Measurements from ENCODE around the gene KCNJ10. TPM values are rescaled to one million over a fixed set of nuclear protein-coding genes. Genes with fewer than 3 reads are reported as not detected.

KCNJ10 gene
- total and polyA plus RNA-seq, 2 experiments from 2014 or later, result not detected

GRCh38 chr1:160009801-160010200 lies 60.2 kb downstream of the KCNJ10 start:
- Histone ChIP-seq H3K4me1 (ENCODE audit: insufficient read depth) (no peaks in the 10 kb centered on the region), H4K20me1 (ENCODE audit: insufficient read depth, poor library complexity, severe bottlenecking) (no peaks in the 10 kb centered on the region), H3K27me3 (peaks cover 5% of the 10 kb centered on the region), H3K79me2 (no peaks in the 10 kb centered on the region), H3K9me3 (ENCODE audit: low read depth) (no peaks in the 10 kb centered on the region), H2AFZ (no peak overlapping the region), H3K27ac (no peak overlapping the region), H3K4me3 (no peak overlapping the region), H3K4me2 (no peak overlapping the region), H3K9me2 (replicated peaks; ENCODE audit: insufficient read depth) (no peaks in the 10 kb centered on the region), H3K36me3 (replicated peaks; ENCODE audit: insufficient read depth, low read depth) (no peaks in the 10 kb centered on the region)
- no peak for DNase-seq (ENCODE audit: low spot score)
- TF ChIP-seq EZH2 (IDR thresholded peaks at IDR 0.05; ENCODE audit: borderline replicate concordance), result no peak
- TF ChIP-seq EZH2phosphoT487 (IDR thresholded peaks at IDR 0.05; ENCODE audit: low read depth, severe bottlenecking, unreplicated experiment), result no peak
- no peak for TF ChIP-seq CTCF (IDR thresholded peaks at IDR 0.05; ENCODE audit: poor library complexity)
- WGBS (ENCODE audit: low lambda C conversion rate, missing lambda C conversion rate), result 59% methylated on average over 2 of the region's 2 CpGs

- no peaks in the 10 kb centered on the region for H3K36me3 ChIP-seq (replicated peaks; ENCODE audit: insufficient read depth, low read depth)
- H2AFZ ChIP-seq, result no peak overlapping the region
- no peak overlapping the region for H3K27ac ChIP-seq
- no peak overlapping the region for H3K4me3 ChIP-seq
- H3K9me3 ChIP-seq (ENCODE audit: low read depth), result no peaks in the 10 kb centered on the region
- DNase-seq (ENCODE audit: low spot score), result no peak
- 74% methylated on average over 2 of the region's 2 CpGs for WGBS (ENCODE audit: low lambda C conversion rate, missing lambda C conversion rate)
- no peak for TF ChIP-seq EZH2phosphoT487 (IDR thresholded peaks at IDR 0.05; ENCODE audit: low read depth, severe bottlenecking, unreplicated experiment)
- TF ChIP-seq CTCF (IDR thresholded peaks at IDR 0.05; ENCODE audit: poor library complexity), result no peak
- TF ChIP-seq EZH2 (IDR thresholded peaks at IDR 0.05; ENCODE audit: borderline replicate concordance), result no peak
- no peak overlapping the region for H3K4me2 ChIP-seq
- no peaks in the 10 kb centered on the region for H4K20me1 ChIP-seq (ENCODE audit: insufficient read depth, poor library complexity, severe bottlenecking)
- H3K4me1 ChIP-seq (ENCODE audit: insufficient read depth), result no peaks in the 10 kb centered on the region
- no peaks in the 10 kb centered on the region for H3K9me2 ChIP-seq (replicated peaks; ENCODE audit: insufficient read depth)
- H3K79me2 ChIP-seq, result no peaks in the 10 kb centered on the region
- peaks cover 5% of the 10 kb centered on the region for H3K27me3 ChIP-seq
Measured at GRCh38 chr1:160009081-160009480, 60.9 kb downstream of the KCNJ10 start.

- H3K79me2 ChIP-seq, result no peaks in the 10 kb centered on the region
- no peaks in the 10 kb centered on the region for H3K9me2 ChIP-seq (replicated peaks; ENCODE audit: insufficient read depth)
- H3K9me3 ChIP-seq (ENCODE audit: low read depth), result no peaks in the 10 kb centered on the region
- no peaks in the 10 kb centered on the region for H3K36me3 ChIP-seq (replicated peaks; ENCODE audit: insufficient read depth, low read depth)
- no peak overlapping the region for H3K4me2 ChIP-seq
- no peak overlapping the region for H2AFZ ChIP-seq
- no peaks in the 10 kb centered on the region for H4K20me1 ChIP-seq (ENCODE audit: insufficient read depth, poor library complexity, severe bottlenecking)
- H3K27me3 ChIP-seq, result no peaks in the 10 kb centered on the region
- peak; percentile 57 for DNase-seq (ENCODE audit: low spot score)
- 60% methylated on average over 3 of the region's 3 CpGs for WGBS (ENCODE audit: low lambda C conversion rate, missing lambda C conversion rate)
- no peaks in the 10 kb centered on the region for H3K4me1 ChIP-seq (ENCODE audit: insufficient read depth)
- no peak overlapping the region for H3K4me3 ChIP-seq
- no peak for TF ChIP-seq EZH2 (IDR thresholded peaks at IDR 0.05; ENCODE audit: borderline replicate concordance)
- peak; percentile 89 for TF ChIP-seq CTCF (IDR thresholded peaks at IDR 0.05; ENCODE audit: poor library complexity)
- no peak for TF ChIP-seq EZH2phosphoT487 (IDR thresholded peaks at IDR 0.05; ENCODE audit: low read depth, severe bottlenecking, unreplicated experiment)
- no peak overlapping the region for H3K27ac ChIP-seq
Measured at GRCh38 chr1:160007577-160008200, 62.3 kb downstream of the KCNJ10 start.
